Measurements from ENCODE around the gene BOLL. TPM values are rescaled to one million over a fixed set of nuclear protein-coding genes. Genes with fewer than 3 reads are reported as not detected.

Gene BOLL
- total and polyA plus RNA-seq, 5 donors, result 0.11 TPM; not detected in 4

Other genes starting within 250 kb of the BOLL start
- 1 to 10 TPM; 3.0 to 9.8 (median 9.2) TPM for gene RFTN2, start 109.7 kb downstream of the BOLL start, total RNA-seq
- gene RFTN2, start 109.7 kb downstream of the BOLL start, polyA plus RNA-seq, result 3.1 TPM
- gene MARS2, start 80.0 kb downstream of the BOLL start, total RNA-seq, result 1 to 10 TPM; 4.6 to 7.7 (median 5.6) TPM
- 3.2 TPM for gene MARS2, start 80.0 kb downstream of the BOLL start, polyA plus RNA-seq
- gene PLCL1, start 19.3 kb upstream of the BOLL start, total RNA-seq, result 10 to 100 TPM; 37.8 to 70.1 (median 52.7) TPM
- 19.5 TPM for gene PLCL1, start 19.3 kb upstream of the BOLL start, polyA plus RNA-seq

Data from right cardiac atrium (tissue), 5 donors.